NCI-H146 (cell line): ENCODE results near the gene PFN4.
"Not testable (repeated sequence)": the region's sequence is repeated elsewhere in the genome, so short reads cannot be mapped to it uniquely, and the experiment has no call there.

ENCODE experiments used
- DNase-seq: peaks from one replicate; lab custom pipeline; 2025; lab: John Stamatoyannopoulos, UW

The PFN4 gene, protein sequence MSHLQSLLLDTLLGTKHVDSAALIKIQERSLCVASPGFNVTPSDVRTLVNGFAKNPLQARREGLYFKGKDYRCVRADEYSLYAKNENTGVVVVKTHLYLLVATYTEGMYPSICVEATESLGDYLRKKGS

DNA sequence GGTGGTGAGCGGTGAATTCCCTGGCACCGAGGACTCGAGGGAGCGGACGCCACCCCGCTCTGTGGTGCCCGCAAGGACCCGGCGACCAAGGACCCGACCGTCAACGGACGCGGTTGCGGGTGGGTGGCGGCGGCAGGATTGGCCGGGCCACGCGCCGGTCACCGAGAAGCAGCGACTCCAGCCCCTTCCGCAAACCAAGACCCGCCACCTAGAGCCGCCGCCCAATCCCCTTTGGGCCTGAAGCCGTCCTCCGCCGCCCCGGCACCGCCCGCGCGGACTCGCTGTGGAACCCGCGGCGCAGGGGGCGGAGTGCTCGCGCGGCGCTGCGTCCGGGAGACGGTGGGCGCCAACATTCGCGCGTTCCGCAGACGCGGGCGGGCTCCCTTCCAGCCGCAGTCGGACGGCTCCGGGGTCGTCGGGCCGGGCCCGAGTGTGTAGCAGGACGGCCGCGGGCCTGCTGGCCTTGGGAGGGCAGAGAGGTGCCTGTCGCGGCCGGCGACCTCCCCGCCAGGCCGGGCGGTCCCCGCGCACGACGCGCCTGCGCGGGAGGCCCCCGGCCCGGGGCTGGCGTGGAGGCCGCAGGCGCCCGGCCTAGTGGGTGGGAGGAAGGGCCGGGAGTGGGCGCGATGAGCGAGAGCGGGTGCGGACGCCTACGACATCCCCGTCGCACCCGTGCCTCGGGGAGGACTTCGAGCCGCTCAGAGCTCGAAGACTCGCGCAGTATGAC, at the start of gene PFN4, which contains the start of gene FAM228B:
PFN4 (minus strand) TSS at position 140 of the 727 bp plus-strand sequence. CDS start 799 bp downstream, outside the sequence.
FAM228B (plus strand) TSS at position 275 of the 727 bp plus-strand sequence. CDS start 893 bp downstream, outside the sequence.
- DNase-seq: peak; percentile 92

DNA sequence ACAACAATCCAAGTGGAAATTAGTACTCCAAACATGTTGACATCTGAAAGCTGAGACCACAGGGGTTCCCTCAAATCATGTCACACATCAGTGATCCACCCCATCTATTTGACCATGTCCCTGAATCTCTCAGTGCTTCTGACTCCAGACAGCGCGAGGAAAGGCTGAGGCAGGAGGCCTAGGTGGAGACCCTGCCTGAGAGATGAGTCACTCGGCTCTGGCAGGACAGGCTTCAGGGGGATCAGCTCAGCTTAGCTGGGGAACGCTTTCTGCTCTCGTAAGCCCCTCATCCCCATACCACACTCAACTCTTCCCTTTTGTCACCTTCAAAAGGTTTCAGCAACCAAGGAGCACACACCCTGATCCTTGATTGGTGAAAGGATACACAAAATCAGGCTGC, 45.9 kb upstream of the PFN4 start:
- DNase-seq: no peak

DNA sequence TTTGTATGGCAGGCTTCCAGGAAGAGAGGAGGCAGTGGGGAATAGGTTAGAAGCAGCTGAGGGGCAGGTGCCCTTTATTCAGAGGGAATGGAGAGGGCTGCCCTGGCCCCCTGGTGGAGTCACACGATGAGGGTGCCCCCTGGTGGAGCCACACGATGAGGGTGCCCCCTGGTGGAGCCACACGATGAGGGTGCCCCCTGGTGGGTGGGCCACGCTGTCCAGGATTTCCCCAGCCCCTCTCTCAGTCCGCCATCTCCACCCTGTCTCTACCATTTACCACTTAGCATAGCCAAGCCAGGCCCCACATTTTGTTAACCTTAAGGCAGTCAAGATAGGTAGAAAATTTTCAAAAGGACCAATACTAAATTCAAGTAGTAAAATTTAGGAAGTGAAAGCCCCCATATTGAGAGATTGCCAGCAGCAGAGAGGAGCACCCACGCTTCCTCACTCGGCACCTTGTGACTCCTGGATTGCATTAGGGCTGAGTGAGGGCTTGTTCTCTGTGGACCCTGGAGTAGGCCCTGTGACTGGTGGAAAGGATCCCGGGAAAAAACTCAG, 41.4 kb upstream of the PFN4 start:
- DNase-seq: peak; percentile 73

DNA sequence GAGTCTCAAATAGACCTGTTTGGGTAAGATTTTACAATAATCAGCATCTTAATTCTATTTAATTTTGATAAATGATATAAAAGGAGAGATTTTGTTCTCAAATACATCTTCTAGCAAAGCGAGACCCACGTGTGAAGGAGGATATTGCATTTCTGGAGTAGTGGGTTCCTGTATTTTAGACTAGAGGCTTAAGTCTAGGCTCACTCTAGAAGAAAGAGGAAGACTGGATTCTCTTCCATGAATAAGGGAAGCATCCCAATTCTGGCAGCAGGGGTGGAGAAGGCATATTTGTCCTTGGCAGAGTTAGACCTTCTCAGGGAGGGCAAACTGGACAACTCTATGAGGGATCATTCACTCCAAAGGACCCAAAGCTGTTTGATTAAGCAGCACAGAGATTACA, 40.5 kb upstream of the PFN4 start:
- DNase-seq: no peak

DNA sequence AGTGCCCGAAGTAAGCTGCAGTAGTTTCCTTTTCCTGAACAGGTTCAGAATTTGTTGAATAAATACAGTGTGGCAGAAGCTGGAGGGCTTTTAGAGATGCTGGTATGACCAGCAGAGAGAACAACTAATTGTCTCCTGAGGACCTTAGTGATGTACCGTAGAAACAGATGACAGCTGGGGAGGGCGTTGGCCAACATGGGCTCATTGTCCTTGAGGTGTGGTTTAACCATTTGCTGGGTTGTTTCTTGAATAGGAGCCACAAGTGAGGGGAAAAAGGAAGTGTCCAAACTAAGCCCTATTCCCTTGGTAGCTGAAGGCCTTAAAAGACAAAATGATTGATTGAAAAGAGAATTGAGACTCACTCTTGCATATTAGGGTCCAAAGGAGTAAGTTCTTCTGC, 40.1 kb upstream of the PFN4 start:
- no peak for DNase-seq

DNA sequence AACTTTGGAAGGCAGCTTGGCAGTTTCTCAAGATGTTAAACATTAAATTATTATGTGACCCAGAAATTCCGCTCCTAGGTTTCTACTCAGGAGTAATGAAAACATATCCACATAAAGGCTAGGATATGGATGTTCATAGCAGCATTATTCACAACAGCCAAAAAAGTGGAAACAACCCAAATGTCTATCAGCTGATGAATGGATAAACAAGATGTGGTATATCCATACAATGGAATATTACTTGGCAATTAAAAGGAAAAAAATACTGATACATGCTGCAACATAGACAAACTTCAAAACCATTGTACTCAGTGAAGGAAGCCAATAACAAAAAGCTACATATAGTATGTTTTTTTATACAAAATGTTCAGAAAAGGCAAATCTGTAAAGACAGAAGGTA, 39.4 kb upstream of the PFN4 start:
- no peak for DNase-seq

DNA sequence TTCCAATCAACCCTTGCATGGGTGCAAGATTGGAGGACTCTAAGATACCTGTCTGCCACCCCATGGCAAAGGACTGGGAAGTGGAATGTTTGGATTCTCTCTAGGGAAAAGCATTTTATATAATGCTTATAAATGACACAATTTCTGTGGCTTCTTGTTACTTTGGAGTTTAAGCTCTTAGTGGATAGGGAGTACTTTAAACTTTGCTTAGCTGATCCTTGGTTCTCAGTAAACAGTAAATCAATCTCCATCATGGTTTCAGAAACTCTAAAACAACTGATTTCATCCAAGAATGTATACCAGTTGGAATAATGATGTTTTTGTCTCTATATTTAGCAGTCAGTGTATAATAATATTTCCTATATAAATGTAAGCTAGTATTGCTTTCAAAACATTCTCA, 37.6 kb upstream of the PFN4 start:
- DNase-seq: no peak

DNA sequence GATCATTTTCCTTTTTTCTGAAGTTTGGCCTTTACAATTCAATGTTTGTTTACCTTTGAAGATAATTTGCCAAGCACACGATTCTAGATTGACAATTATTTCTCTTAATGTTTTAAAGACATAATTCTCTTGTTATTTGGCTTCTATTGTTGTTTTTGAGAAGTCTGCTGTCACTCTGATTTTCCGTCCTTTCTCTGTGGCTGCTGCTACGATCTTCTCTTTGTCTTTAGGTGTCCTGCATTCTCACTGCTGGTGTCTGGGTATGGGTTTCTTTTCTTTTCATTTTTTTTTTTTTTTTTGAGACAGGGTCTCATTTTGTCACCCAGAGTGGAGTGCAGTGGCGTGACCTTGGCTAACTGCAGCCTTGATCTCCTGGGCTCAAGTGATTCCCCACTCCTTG, 36.6 kb upstream of the PFN4 start:
- no peak for DNase-seq

DNA sequence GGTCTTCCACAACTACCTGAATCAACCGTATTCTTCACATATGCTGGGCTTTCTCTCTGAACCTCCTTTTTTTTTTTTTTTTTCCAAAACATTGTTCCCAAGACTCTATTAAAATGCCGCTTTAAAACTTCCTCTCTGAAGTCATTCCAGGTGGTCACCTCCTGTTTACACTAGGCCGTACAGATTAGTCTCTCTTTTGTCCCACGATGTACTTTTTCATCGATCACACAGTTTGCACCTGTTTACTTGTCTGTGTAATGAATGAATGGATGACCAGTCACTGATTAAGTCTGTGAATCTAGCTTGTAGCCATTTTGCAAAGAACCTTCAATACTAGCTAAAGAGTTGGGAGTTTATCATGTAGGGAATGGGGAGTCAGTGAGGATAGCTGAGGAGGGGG, 35.0 kb upstream of the PFN4 start:
- DNase-seq: peak; percentile 86

DNA sequence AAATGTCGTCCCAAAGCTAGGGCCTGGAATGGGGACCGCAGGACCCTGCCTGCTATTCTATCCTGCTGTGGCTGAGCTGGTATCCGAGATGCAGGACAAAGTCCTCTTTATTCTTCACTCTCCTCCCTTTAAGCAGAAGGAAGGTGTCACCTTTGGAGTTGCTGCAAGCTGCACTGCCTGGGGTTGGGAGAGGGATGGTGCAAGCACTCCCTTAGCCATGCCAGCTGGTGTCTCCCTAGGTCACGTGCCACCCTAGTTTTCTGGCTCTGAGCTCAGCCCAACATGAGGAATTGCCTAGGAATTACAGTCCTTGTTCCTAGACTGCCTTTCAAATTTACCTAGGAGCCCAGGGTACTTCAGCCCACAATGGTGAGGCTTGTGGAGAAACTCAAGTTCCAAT, 30.3 kb upstream of the PFN4 start:
- no peak for DNase-seq

DNA sequence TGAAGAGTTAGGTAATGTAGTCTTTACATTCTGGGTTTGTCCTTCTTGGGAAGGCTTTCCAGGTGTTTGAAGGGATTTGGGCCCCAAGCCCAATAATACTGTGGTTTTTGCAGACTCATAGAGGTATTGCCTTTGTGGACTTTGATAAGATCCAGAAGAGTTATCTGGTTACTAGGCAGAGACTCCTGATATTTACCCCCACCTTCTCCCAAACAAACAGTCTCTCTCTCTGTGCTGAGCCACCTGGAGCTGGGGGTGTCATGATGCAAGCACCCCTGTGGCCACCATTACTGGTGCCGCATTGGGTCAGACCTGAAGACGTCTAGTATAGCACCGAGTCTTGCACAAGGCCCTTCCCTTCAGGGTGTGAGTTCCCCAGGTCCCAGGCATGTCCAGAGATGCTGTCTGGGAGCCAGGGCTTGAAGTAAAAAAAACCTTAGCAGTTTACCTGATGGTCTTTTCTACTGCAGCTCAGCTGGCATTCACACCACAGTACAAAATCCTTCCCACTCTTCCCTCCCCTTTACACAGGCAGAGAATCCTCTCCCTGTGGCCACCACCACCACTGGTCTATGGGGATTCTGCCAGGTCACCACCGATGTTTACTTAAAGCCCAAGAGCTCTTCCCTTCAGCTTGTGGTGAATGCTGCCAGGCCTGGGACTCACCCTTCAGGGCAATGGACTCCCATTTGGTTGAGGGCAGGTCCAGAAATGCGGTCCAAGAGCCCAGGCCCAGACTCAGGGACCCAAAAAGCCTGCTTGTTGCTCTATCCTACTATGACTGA, 29.5 kb upstream of the PFN4 start:
- DNase-seq: no peak

DNA sequence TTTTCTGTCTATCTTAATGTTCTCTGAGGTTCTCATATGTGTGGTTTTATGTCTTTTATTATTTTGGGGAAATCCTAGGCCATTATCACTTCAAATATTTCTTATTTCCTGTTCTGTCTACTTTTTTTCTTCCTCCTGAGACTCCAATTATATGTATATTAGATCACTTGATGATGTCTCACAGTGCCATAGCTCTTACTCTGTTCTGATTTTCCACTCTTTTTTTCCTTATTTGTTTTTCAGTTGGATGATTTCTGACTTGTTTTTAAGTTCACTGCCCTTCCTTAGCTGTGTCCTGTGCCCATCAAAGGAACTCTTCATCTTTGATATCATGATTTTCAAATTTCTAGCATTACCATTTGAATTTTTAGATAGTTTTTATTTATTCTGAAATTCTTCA, 24.2 kb upstream of the PFN4 start:
- no peak for DNase-seq

DNA sequence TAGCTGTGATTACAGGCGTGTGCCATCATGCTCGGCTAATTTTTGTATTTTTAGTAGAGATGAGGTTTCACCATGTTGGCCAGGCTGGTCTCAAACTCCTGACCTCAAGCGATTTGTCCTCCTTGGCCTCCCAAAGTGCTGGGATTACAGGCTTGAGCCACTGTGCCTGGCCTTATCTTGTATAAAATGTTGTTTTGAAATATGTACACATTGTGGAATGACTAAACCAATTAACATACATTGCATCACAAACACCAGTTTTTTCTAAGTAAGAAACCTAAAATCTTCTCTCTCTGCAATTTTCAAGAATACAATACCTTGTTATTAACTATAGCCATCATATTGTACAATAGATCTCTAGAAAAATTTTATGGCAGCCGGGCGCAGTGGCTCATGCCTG, 17.2 kb upstream of the PFN4 start:
- DNase-seq: not testable (repeated sequence)

DNA sequence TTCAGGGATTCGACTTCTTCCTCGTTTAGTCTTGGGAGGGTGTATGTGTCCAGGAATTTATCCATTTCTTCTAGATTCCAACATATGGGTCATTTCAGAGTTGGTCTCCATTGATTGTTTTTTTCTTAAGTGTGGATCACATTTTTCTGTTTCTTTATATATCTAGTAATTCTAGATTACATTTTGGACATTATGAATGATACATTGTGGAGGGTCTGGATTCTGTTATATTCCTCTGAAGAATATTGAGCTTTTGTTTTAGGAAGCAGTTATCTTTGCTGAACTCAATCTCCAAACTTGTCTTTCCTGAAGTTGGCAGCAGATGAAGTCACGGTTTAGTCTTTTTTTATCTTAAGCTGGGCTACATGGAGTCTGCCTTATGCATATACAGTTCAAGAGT, 9.4 kb upstream of the PFN4 start:
- no peak for DNase-seq

DNA sequence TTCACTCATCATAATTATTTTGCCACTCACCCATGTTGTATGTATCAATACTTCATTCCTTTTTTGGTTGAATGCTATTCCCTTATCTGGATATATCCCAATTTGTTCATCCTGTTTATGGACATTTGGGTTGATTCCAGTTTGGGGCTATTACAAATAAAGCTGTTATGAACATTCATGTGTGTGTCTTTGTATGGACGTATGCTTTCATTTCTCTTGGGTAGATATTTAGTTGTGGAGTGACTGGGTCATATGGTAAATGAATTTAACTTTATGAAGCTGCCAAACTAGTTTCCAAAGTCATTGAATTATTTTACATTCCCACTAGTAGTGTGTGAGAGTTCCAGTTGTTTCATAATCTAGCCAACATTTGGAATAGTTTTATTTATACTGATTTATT, 2.8 kb upstream of the PFN4 start:
- no peak for DNase-seq

DNA sequence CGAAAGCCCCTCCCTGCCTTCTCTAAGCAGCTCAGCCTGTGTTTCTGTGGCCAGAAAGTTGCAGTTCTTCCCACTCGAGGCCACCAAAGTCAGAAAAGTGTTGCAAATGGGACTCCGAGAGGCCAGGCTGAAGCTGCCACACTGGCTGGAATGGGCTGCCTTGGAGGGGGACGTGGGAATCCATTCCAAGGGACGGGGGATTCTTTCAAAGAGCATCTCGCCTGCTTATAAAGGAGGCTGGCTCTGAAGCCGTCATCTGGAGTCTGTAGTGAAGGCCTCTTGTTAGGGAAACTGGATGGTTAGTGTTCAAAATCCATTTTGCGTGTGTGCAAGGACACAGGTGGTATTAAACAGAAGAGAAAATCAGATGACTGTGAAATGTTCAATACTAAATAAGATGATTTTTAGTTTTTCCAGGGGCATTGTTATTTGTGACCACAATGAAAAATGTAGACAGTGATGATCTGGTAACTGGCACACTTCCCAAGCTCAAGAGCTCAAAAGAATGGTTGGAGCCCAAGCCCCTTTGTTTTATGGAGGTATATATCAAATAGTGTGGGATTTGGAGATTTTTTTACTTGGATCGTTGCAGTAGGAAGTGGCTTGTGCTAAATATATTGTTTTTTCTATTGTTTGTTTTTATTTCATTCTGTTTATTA, 917 bp upstream of the PFN4 start:
- peak; percentile 73 for DNase-seq

DNA sequence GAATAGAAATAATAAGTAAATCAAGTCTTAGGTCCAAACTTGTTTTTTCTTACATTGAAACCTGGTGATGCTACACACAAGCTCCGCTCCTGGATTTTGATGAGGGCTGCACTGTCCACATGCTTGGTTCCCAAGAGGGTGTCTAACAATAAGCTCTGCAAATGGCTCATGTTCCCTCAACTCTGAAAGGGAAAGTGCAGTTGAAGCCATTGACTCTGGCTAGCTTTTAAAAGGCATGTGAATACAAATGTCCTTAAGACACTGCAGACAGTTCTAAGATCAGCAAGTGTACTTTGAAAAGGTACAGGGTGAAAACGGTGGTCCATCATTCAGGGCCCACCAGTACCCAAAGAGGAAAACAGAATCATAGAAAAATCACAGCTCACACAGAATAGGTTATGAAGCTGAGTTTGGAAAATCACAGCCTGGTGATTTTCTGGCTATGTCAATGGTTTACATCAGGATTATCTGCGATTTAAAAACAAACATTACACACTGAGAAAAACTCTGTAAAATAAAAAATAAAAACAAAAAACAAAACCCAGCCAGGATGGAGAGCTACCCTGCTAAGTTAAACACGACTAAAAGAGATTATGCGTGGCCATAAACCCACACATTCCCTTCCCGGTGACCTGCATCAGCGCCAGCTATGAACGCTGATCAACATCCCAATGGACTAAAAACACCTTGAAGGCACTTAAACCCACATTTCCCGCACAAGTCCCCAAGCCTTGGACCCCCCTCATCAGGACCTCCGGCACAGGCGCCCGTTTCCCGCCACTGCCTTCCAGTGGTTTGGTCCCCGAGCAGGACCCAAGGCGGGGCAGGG, 554 bp downstream of the PFN4 start:
- DNase-seq: peak; percentile 25

DNA sequence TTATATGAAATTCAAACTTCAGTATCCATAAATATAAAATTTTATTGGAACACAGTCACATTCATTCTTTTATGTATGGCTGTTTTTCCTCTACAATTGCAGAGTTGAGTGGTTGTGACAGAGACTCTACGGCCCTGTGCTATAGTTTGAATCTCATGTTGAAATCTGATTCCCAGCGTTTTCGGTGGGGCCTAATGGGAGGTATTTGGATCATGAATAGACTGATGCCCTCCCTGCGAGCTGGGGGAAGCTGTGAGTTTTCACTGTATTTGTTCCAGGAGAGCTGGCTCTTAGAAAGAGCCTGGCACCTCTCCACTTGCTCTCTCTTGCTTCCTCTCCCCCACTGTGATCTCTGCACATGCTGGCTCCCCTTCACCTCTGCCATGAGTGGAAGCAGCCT, 1.7 kb downstream of the PFN4 start:
- no peak for DNase-seq

DNA sequence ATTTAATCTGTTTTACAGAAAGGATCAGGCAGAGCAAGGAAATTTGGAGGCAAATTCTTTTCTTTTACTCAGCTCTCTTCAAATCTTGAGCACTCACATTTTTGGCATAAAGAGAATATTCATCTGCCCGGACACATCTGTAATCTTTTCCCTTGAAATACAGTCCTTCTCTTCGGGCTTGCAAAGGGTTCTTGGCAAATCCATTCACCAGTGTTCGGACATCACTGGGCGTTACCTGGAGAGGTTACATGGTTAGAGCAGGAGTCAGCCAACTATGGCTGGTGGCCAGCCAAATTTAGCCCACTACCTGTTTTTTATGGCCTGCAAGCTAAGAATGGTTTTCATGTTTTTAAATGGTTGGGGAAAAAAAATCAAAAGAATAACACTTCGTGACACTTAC, 2.1 kb downstream of the PFN4 start:
- no peak for DNase-seq

DNA sequence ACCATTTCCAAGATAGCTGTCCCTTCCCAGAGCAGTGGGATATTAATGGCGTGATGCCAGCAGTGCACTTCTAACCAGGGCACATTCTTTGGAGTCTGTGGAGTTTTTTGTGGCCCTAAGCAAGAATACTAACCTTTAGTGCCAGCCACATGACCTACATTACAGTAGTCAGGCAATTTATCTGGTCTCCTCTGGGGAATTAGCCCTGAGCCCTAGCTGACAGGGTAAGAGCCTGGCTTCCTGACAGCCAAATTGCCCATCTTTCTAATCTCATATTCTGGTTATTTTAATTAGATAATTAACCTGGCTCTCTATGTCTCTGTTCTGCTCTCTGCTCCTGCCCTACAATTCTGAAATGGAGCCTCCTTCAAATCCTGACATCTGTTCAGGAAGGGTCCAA, 5.2 kb downstream of the PFN4 start:
- no peak for DNase-seq

DNA sequence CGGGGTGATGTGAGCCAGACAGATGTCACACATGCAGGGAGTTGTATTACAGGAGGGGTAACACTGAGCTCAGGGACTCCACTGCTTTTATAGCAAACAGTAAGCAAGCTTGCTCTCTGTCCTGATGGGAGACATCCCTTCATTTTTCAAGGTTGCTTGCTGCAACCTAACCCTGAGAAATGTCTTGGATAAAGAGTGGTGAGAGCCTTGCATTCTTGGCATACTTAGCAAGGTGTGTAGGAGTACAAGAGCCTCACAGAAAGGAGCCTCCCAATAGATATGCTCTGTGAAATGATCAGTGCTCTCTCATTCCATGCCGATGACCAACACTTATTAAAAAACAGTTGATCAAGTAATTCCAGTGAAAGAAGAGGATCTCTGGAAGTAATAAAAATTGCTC, 8.1 kb downstream of the PFN4 start:
- DNase-seq: no peak
